ENCODE measurements around the gene SLC22A12.
A peak's percentile ranks its signal among the peaks of the same experiment; 100 is the strongest.

SLC22A12 gene

GRCh38 chr11:64644647-64645275 lies 53.7 kb downstream of the SLC22A12 start:
- TF ChIP-seq CTCF (IDR thresholded peaks at IDR 0.05; ENCODE audit: low read depth, low read length) (peak; percentile 46), POLR2A (IDR thresholded peaks at IDR 0.05; ENCODE audit: extremely low read depth, insufficient read length) (no peak)
- DNase-seq (ENCODE audit: low read depth): peak; percentile 69

GRCh38 chr11:64647019-64647779 lies 56.2 kb downstream of the SLC22A12 start:
- no peak for TF ChIP-seq MYC (IDR thresholded peaks at IDR 0.05; ENCODE audit: low read depth, low read length)
- TF ChIP-seq POLR2A (IDR thresholded peaks at IDR 0.05; ENCODE audit: extremely low read depth, insufficient read length): no peak
- TF ChIP-seq CTCF (IDR thresholded peaks at IDR 0.05; ENCODE audit: low read depth, low read length): no peak
- TF ChIP-seq MAX (IDR thresholded peaks at IDR 0.05; ENCODE audit: low read depth, low read length): no peak
- no peak for DNase-seq (ENCODE audit: low read depth)
- H3K4me3 ChIP-seq (ENCODE audit: low read depth, low read length): no peak overlapping the region

More at GRCh38 chr11:64644647-64645275, 53.7 kb downstream of the SLC22A12 start:
- no peak overlapping the region for H3K4me3 ChIP-seq (ENCODE audit: low read depth, low read length)

- TF ChIP-seq CTCF (IDR thresholded peaks at IDR 0.05; ENCODE audit: low read depth, low read length): no peak
- no peak for TF ChIP-seq MYC (IDR thresholded peaks at IDR 0.05; ENCODE audit: low read depth, low read length)
- TF ChIP-seq POLR2A (IDR thresholded peaks at IDR 0.05; ENCODE audit: extremely low read depth, insufficient read length): no peak
- no peak for TF ChIP-seq MAX (IDR thresholded peaks at IDR 0.05; ENCODE audit: low read depth, low read length)
- H3K4me3 ChIP-seq (ENCODE audit: low read depth, low read length): no peak overlapping the region
- no peak for DNase-seq (ENCODE audit: low read depth)
These were observed 57.5 kb downstream of the SLC22A12 start for GRCh38 chr11:64648551-64648950.

GRCh38 chr11:64649291-64649697 lies 58.3 kb downstream of the SLC22A12 start:
- peak; percentile 76 for DNase-seq (ENCODE audit: low read depth)
- no peak for TF ChIP-seq POLR2A (IDR thresholded peaks at IDR 0.05; ENCODE audit: extremely low read depth, insufficient read length)
- TF ChIP-seq CTCF (IDR thresholded peaks at IDR 0.05; ENCODE audit: low read depth, low read length): peak; percentile 82
- no peak overlapping the region for H3K4me3 ChIP-seq (ENCODE audit: low read depth, low read length)

- H3K4me3 ChIP-seq (ENCODE audit: low read depth, low read length): no peak overlapping the region
- peak; percentile 72 for DNase-seq (ENCODE audit: low read depth)
- no peak for TF ChIP-seq MAX (IDR thresholded peaks at IDR 0.05; ENCODE audit: low read depth, low read length)
- peak; percentile 91 for TF ChIP-seq CTCF (IDR thresholded peaks at IDR 0.05; ENCODE audit: low read depth, low read length)
These were observed 60.0 kb downstream of the SLC22A12 start for GRCh38 chr11:64650923-64651523.

Data from NB4 (cell line).